GM12873 (cell line): ENCODE results near the gene NCMAP.

Experiments
- TF ChIP-seq, protein P1 (sequence below): IDR thresholded peaks from 2 replicates; pipeline ENCODE4 v1.5.1; 2012; ENCODE audit warnings: low read depth, mild to moderate bottlenecking, moderate library complexity, low read length, control low read depth; ENCODE audit not compliant: insufficient read depth; ENCODE audit errors: missing control alignments

The NCMAP gene, protein sequence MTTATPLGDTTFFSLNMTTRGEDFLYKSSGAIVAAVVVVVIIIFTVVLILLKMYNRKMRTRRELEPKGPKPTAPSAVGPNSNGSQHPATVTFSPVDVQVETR

DNA sequence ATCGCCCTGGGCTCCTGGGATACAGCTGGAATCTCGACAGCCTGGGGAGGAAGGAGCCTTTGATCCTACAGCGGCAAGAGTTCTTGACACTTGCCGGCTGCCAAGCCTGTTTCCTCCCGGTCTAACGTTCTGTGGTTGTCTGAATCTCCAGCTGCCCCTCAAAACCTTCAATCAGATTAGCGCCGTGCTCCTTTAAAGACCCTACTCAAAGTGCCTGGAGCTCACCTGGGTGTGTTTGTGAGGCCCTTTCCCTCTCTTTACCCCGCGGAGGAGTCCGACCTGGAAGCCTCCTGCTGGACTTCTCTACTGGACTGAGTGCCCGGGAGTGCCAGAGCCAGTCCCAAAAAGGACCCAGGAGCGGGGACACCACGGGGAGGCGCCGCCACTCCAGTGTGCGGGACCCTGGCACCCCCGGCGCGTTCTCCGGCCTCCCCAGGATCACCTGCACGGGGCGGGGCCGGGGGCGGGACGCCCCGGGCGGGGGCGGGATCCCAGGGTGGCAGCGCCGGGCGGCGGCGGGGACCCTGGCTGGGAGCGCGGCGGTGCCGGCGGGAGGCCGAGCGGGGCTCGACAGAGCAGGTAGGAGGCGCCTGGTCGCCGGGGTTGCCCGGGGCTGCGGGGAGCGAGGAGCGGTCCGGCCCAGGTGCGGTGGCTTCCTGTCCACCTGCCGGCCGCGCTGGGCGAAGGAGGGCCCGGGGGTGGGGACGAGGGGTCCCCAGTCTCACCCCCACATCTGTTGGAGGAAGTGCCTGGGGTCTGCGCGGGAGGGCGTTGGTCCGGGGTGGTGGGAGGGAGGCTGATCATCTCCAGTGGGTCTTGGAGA is at the start of gene NCMAP:
TSS of gene NCMAP (plus strand) at position 497 of the 823 bp plus-strand sequence. CDS start 39,344 bp downstream, outside the sequence.
- TF ChIP-seq, protein P1, sequence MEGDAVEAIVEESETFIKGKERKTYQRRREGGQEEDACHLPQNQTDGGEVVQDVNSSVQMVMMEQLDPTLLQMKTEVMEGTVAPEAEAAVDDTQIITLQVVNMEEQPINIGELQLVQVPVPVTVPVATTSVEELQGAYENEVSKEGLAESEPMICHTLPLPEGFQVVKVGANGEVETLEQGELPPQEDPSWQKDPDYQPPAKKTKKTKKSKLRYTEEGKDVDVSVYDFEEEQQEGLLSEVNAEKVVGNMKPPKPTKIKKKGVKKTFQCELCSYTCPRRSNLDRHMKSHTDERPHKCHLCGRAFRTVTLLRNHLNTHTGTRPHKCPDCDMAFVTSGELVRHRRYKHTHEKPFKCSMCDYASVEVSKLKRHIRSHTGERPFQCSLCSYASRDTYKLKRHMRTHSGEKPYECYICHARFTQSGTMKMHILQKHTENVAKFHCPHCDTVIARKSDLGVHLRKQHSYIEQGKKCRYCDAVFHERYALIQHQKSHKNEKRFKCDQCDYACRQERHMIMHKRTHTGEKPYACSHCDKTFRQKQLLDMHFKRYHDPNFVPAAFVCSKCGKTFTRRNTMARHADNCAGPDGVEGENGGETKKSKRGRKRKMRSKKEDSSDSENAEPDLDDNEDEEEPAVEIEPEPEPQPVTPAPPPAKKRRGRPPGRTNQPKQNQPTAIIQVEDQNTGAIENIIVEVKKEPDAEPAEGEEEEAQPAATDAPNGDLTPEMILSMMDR, result no peak

DNA sequence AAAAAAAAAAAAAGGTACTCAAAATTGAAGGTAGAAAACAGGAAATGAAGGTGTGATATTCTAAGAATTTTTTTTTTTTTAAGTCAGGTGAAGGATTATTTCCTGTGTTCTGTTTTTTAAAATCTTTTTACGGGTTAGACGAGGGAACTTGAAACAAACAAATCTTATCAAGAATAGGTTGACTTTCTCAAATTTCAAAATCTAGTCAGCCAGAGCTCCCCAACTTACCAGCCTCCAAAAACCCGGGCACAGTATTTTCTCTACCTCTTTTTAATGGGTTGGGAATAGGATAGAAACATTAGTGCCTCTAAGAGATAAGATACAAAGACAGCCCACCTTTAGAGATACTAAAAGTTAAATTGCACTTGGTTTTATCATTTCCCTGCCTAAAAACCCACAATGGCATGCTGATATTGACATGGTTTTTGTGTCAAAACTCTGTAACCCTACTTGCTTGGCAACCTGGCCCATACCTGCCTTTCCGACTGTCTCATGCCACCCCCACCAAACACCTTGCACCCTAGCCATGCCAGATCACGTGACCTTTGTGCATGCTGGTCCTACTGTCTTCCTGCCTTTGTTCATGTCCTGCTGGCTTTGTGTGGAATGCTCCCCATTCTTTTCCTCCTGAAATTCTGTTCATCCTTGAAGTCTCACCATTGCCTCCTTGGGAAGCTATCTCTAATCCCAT is 49.1 kb upstream of the NCMAP start:
- TF ChIP-seq, protein P1, result no peak

DNA sequence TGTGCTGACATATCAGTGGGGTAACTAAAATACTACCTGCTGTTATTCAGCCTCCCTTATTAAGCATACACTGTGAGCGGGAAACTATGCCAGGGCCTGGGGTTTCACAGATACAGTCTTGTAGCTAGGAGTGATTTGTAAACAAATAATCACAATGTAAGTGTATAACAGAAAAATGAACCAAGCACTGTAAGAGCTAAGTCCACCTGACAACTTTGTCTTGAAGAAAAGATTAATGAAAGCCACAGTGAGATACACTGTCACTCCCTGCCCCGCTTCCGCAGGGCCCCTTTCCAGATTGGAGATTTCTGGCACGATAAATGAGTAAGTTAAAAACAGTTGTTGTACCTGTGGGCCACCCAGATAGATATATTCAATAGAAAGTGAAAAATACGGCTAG is 48.5 kb upstream of the NCMAP start:
- TF ChIP-seq, protein P1, result no peak

DNA sequence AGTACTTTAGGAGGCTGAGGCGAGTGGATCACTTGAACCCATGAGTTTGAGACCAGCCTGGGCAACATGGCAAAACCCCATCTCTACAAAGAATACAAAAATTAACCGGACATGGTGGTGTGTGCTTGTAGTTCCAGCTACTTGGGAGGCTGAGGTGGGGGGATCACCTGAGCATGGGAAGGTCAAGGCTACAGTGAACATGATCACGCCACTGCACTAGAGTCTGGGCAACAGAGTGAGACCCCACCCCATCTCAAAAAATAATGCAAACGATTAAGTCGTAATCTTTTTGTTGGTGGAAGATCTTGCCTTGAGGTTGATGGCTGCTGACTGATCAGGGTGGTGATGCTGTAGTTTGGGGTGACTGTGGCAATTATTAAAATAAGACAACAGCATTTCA is 47.0 kb upstream of the NCMAP start:
- TF ChIP-seq, protein P1, result no peak

DNA sequence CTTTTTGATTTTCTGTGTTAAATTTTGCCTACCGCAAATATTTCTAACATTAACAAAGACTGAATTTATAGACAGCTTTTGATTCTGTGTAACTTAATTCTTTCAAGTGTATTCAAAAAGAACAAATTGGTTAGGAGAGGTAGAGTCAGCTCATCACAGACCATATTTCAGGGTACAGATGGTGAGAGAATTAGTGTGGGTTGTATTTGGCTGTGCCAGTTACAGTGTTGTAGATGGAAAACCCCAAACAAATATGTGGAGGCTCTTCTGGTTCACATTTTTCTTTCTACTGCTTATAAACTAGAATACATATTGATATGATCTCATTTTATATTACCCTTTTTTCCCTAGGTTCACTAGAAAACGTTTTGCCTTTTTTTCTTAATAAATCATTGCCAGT is 42.2 kb upstream of the NCMAP start:
- TF ChIP-seq, protein P1, result no peak

DNA sequence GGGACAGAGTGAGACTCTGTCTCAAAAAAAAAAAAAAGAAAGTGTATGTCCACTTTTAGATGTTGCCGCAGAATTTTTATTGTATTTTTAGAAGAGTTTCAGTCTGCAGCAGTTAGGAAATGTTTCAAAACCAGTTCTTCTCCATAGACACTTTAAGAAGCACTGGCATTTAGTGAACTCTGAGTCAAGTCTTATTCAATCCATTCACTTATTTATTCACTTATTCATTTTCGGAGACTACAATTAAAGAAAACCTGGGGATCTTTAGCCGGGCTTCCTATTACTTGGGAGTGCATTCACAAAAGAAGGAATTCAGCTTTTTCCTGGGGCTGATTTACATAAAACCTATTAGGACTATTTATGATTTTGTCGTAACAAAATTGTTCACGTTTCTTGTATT is 40.9 kb upstream of the NCMAP start:
- TF ChIP-seq, protein P1, result no peak

DNA sequence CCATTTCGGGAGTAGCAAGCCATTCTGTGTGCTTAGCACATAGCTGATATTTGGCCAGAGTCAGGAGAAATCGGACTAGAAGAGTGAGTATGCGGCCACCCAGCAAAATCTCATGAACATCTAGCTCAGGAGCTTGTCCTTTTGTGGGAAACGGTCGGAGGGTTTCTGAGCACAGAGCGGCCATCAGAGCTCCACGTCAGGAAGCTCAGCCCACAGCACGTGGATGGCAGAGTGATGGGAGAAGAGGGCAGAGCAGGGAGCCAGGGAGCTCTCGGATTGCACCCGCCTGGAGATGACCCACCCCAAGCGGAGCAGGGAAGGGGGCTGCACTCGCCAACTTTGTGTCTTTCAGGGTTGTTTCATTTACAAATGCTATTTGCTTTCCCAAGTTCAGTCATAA is 39.4 kb upstream of the NCMAP start:
- TF ChIP-seq, protein P1, result no peak
